Mesendoderm (in vitro differentiated cells): ENCODE results near the gene KAT7.
A peak's percentile ranks its signal among the peaks of the same experiment; 100 is the strongest.

Experiments used
- DNase-seq: peaks from one replicate; pipeline ENCODE4 v3.0.0; 2013
- H2AK5ac ChIP-seq: 2 replicates; pipeline ENCODE4 v1.6.1; 2013; ENCODE audit warnings: low read length, inconsistent platforms
- H2BK120ac ChIP-seq: 2 replicates; pipeline ENCODE4 v1.6.1; 2013; ENCODE audit warnings: low read depth, mild to moderate bottlenecking, low read length, moderate library complexity, mixed read lengths
- H2BK15ac ChIP-seq: replicated peaks from 2 replicates; pipeline ENCODE4 v1.6.1; 2013; ENCODE audit warnings: low read depth, mild to moderate bottlenecking, moderate library complexity
- H2BK5ac ChIP-seq: 2 replicates; pipeline ENCODE4 v1.6.1; 2013; ENCODE audit warnings: low read length, inconsistent platforms
- H3K18ac ChIP-seq: 2 replicates; pipeline ENCODE4 v1.6.1; 2013; ENCODE audit warnings: mild to moderate bottlenecking, low read length, mixed read lengths
- H3K23ac ChIP-seq: one replicate; pipeline ENCODE4 v1.6.1; 2013; ENCODE audit warnings: low read length
- H3K27ac ChIP-seq: 2 replicates; pipeline ENCODE4 v1.5.1; 2013; ENCODE audit warnings: low read depth, mild to moderate bottlenecking, inconsistent platforms, low read length, moderate library complexity
- H3K27me3 ChIP-seq: 2 replicates; pipeline ENCODE4 v1.6.1; 2013; ENCODE audit warnings: low read length, control low read depth, mild to moderate bottlenecking, inconsistent platforms; ENCODE audit not compliant: insufficient read depth, poor library complexity
- H3K36me3 ChIP-seq: 2 replicates; pipeline ENCODE4 v1.6.1; 2013; ENCODE audit warnings: low read length, inconsistent platforms; ENCODE audit not compliant: control insufficient read depth, insufficient read depth
- H3K4ac ChIP-seq: one replicate; pipeline ENCODE4 v1.6.1; 2013; ENCODE audit warnings: low read depth, mild to moderate bottlenecking, low read length, moderate library complexity
- H3K4me1 ChIP-seq: 2 replicates; pipeline ENCODE4 v1.6.1; 2013; ENCODE audit warnings: low read depth, low read length, inconsistent platforms; ENCODE audit not compliant: control insufficient read depth
- H3K4me2 ChIP-seq: 2 replicates; pipeline ENCODE4 v1.6.1; 2013; ENCODE audit warnings: low read length
- H3K4me3 ChIP-seq: 2 replicates; pipeline ENCODE4 v1.5.1; 2013; ENCODE audit warnings: mild to moderate bottlenecking, low read length
- H3K56ac ChIP-seq: one replicate; pipeline ENCODE4 v1.6.1; 2013; ENCODE audit warnings: low read length
- H3K79me1 ChIP-seq: 2 replicates; pipeline ENCODE4 v1.6.1; 2013; ENCODE audit warnings: low read length, inconsistent platforms
- H3K79me2 ChIP-seq: 2 replicates; pipeline ENCODE4 v1.6.1; 2013; ENCODE audit warnings: mild to moderate bottlenecking, low read length; ENCODE audit not compliant: control insufficient read depth, insufficient read depth
- H3K9ac ChIP-seq: 2 replicates; pipeline ENCODE4 v1.6.1; 2013; ENCODE audit warnings: low read length, inconsistent platforms
- H4K5ac ChIP-seq: one replicate; pipeline ENCODE4 v1.6.1; 2013; ENCODE audit warnings: low read length
- H4K8ac ChIP-seq: one replicate; pipeline ENCODE4 v1.6.1; 2013; ENCODE audit warnings: low read depth, mild to moderate bottlenecking, control low read depth, low read length, moderate library complexity
- WGBS: extraction: QIAGEN DNeasy Blood & Tissue Kit; methylation state at CpG from one replicate; pipeline ENCODE4 v1.1.7; 2013; ENCODE audit warnings: low lambda C conversion rate, missing lambda C conversion rate; ENCODE audit not compliant: insufficient coverage; ENCODE audit errors: extremely low coverage; 5-methylcytosine and 5-hydroxymethylcytosine counted together

KAT7 gene

DNA sequence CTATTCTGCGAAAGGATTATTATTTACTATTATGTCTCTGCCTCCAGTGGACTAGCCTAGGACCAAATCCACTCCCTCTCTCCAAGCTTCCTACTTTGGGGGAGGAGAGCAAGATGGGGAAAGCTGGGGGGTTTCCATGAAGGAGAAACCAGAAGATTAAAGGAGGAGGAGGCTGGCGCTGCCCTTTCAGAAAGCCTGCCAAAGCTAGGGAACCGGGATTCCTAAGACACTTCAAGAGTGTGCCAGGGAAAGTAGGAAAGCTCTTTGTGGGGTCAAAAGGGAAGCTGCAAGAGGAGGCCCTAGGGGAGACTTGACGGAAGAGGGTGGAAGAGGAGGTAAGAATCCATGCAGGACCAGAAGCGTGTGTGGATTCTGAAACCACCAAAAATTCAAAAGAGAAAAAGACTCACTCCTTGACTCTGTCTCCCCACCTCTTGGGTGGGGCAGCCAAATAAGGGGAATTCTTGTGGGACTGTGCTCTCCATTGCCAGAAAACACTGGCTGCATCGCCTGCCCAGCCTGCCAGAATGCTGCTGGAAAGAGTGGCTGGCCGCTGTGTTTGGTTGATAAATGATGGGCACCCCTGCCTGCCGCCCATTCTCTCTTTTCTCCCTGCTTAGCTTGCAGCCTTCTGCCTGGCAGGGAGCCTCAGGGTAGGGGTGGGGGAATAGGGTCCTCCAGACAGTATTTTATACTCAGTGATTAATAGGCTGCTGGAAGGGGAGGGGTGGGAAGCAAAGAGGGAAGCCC, 11.8 kb upstream of the KAT7 start:
- no CpG with 5 or more reads among the region's 8 CpGs for WGBS

GRCh38 chr17:49777563-49777962, 10.9 kb upstream of the KAT7 start:
- Histone ChIP-seq H3K79me2 (no peaks in the 10 kb centered on the region), H3K9ac (no peak overlapping the region), H4K5ac (no peak overlapping the region), H3K36me3 (no peaks in the 10 kb centered on the region), H3K23ac (no peak overlapping the region), H3K56ac (no peak overlapping the region), H2BK15ac (no peak overlapping the region), H2AK5ac (no peak overlapping the region), H3K18ac (no peak overlapping the region), H3K79me1 (no peaks in the 10 kb centered on the region), H3K4me3 (no peak overlapping the region), H3K4ac (no peak overlapping the region), H3K27me3 (no peaks in the 10 kb centered on the region), H4K8ac (no peak overlapping the region), H2BK5ac (no peak overlapping the region), H3K4me2 (no peak overlapping the region), H2BK120ac (no peak overlapping the region), H3K27ac (no peak overlapping the region), H3K4me1 (no peaks in the 10 kb centered on the region)
- DNase-seq, result no peak
- no CpG with 5 or more reads among the region's 2 CpGs for WGBS

More for the DNA sequence above, 11.8 kb upstream of the KAT7 start:
- H2BK5ac ChIP-seq, result no peak overlapping the region
- H3K4me1 ChIP-seq, result no peaks in the 10 kb centered on the region
- H3K9ac ChIP-seq, result no peak overlapping the region
- no peak overlapping the region for H3K4me2 ChIP-seq
- H3K18ac ChIP-seq, result no peak overlapping the region
- no peaks in the 10 kb centered on the region for H3K27me3 ChIP-seq
- no peaks in the 10 kb centered on the region for H3K79me1 ChIP-seq
- H3K23ac ChIP-seq, result no peak overlapping the region
- H2AK5ac ChIP-seq, result no peak overlapping the region
- no peak overlapping the region for H4K5ac ChIP-seq
- no peaks in the 10 kb centered on the region for H3K36me3 ChIP-seq
- H2BK120ac ChIP-seq, result no peak overlapping the region
- no peaks in the 10 kb centered on the region for H3K79me2 ChIP-seq
- H3K56ac ChIP-seq, result no peak overlapping the region
- H3K4me3 ChIP-seq, result no peak overlapping the region
- no peak overlapping the region for H4K8ac ChIP-seq
- no peak overlapping the region for H2BK15ac ChIP-seq
- no peak overlapping the region for H3K4ac ChIP-seq
- H3K27ac ChIP-seq, result no peak overlapping the region
- no peak for DNase-seq

- H3K4ac ChIP-seq, result no peak overlapping the region
- no peaks in the 10 kb centered on the region for H3K4me1 ChIP-seq
- no peaks in the 10 kb centered on the region for H3K27me3 ChIP-seq
- no peak overlapping the region for H3K4me3 ChIP-seq
- H2BK15ac ChIP-seq, result no peak overlapping the region
- no peaks in the 10 kb centered on the region for H3K79me1 ChIP-seq
- H3K27ac ChIP-seq, result no peak overlapping the region
- H2BK5ac ChIP-seq, result no peak overlapping the region
- no peak overlapping the region for H2BK120ac ChIP-seq
- DNase-seq, result no peak
- no peak overlapping the region for H3K56ac ChIP-seq
- no peaks in the 10 kb centered on the region for H3K79me2 ChIP-seq
- no peak overlapping the region for H4K5ac ChIP-seq
- no peak overlapping the region for H3K23ac ChIP-seq
- no peak overlapping the region for H2AK5ac ChIP-seq
- H3K9ac ChIP-seq, result no peak overlapping the region
- no peak overlapping the region for H3K4me2 ChIP-seq
- H3K36me3 ChIP-seq, result no peaks in the 10 kb centered on the region
- WGBS, result no CpG with 5 or more reads among the region's 2 CpGs
- H3K18ac ChIP-seq, result no peak overlapping the region
- H4K8ac ChIP-seq, result no peak overlapping the region
These were observed 9.2 kb upstream of the KAT7 start for GRCh38 chr17:49779156-49779738.

- Histone ChIP-seq H4K8ac (no peak overlapping the region), H2AK5ac (no peak overlapping the region), H4K5ac (no peak overlapping the region), H3K23ac (no peak overlapping the region), H3K4ac (no peak overlapping the region), H2BK5ac (no peak overlapping the region), H3K27me3 (no peaks in the 10 kb centered on the region), H3K4me2 (no peak overlapping the region), H3K4me1 (no peaks in the 10 kb centered on the region), H3K18ac (no peak overlapping the region), H3K4me3 (no peak overlapping the region), H3K27ac (no peak overlapping the region), H3K56ac (no peak overlapping the region), H3K36me3 (no peaks in the 10 kb centered on the region), H2BK15ac (no peak overlapping the region), H2BK120ac (no peak overlapping the region), H3K79me1 (no peaks in the 10 kb centered on the region), H3K9ac (no peak overlapping the region), H3K79me2 (no peaks in the 10 kb centered on the region)
- DNase-seq, result peak; percentile 18
- no CpG with 5 or more reads among the region's 2 CpGs for WGBS
These were observed 8.7 kb upstream of the KAT7 start for GRCh38 chr17:49779739-49780231.

DNA sequence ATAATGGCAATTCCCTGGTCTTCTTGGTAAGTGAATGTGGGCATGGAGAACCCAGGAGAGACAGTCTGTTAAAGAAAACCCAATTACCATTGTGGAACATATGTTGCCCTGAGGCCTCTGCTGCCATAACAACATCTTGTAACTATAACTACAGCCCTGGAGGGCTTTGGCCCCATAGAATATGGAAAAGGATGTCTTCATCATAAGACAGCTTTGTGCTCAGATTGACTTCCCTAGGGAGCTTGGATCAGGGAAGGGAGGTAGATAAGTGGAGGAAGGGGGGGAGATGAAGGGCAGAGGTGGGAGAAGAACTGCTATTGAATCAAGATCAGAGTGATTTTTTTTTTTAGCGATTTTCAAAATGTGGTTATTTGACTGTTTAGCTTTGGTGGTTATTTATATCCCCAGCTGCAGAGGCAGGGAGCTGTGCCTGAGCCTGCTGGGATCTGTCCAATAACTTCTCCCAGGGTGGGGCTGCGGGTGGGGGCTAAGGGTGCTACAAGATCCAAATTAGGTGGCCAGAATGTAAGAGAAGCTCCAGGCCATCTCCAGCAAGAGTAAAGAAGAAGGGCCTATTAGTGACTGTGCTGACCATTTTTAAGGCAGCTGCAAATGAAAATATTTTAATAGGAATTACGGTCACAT, 5.3 kb upstream of the KAT7 start:
- Histone ChIP-seq H3K4me1 (no peaks in the 10 kb centered on the region), H2BK120ac (no peak overlapping the region), H2AK5ac (no peak overlapping the region), H3K4ac (no peak overlapping the region), H2BK5ac (no peak overlapping the region), H3K56ac (no peak overlapping the region), H3K4me3 (no peak overlapping the region), H3K23ac (no peak overlapping the region), H3K27me3 (no peaks in the 10 kb centered on the region), H2BK15ac (no peak overlapping the region), H3K27ac (no peak overlapping the region), H3K9ac (no peak overlapping the region), H3K79me1 (no peaks in the 10 kb centered on the region), H3K4me2 (no peak overlapping the region), H4K5ac (no peak overlapping the region), H3K79me2 (no peaks in the 10 kb centered on the region), H3K18ac (no peak overlapping the region), H3K36me3 (no peaks in the 10 kb centered on the region), H4K8ac (no peak overlapping the region)
- DNase-seq, result no peak
- WGBS, result no CpG with 5 or more reads among the region's 3 CpGs
